GM19372 (cell line): ENCODE measurements around the gene MYLK4.

Experiments used
- ATAC-seq: cut with Tn5 transposase; IDR thresholded peaks from one replicate; pipeline ENCODE4 v1.9.1; 2021; ENCODE audit warnings: mild to moderate bottlenecking, low read depth, moderate library complexity; ENCODE audit not compliant: unreplicated experiment

The MYLK4 gene

GRCh38 chr6:2636672-2637071 lies 114.0 kb downstream of the MYLK4 start:
- no peak for ATAC-seq

- no peak for ATAC-seq
Observed at GRCh38 chr6:2635911-2636310, 114.8 kb downstream of the MYLK4 start.

- ATAC-seq: peak; percentile 84
Observed at GRCh38 chr6:2634139-2634964, 116.4 kb downstream of the MYLK4 start.

- ATAC-seq: no peak
Observed at GRCh38 chr6:2633736-2634135, 117.0 kb downstream of the MYLK4 start.

GRCh38 chr6:2632976-2633584 lies 117.6 kb downstream of the MYLK4 start:
- ATAC-seq: no peak

GRCh38 chr6:2632368-2632767 lies 118.4 kb downstream of the MYLK4 start:
- no peak for ATAC-seq

GRCh38 chr6:2630891-2631571 lies 119.7 kb downstream of the MYLK4 start:
- ATAC-seq: no peak

GRCh38 chr6:2630359-2630758 lies 120.4 kb downstream of the MYLK4 start:
- ATAC-seq: no peak

GRCh38 chr6:2626401-2626800 lies 124.3 kb downstream of the MYLK4 start:
- ATAC-seq: no peak

GRCh38 chr6:2625581-2625980 lies 125.1 kb downstream of the MYLK4 start:
- no peak for ATAC-seq

GRCh38 chr6:2624177-2624576 lies 126.5 kb downstream of the MYLK4 start:
- no peak for ATAC-seq

- no peak for ATAC-seq
Observed at GRCh38 chr6:2623295-2623694, 127.4 kb downstream of the MYLK4 start.

GRCh38 chr6:2622671-2623070 lies 128.1 kb downstream of the MYLK4 start:
- ATAC-seq: no peak

- no peak for ATAC-seq
Observed at GRCh38 chr6:2619651-2620050, 131.1 kb downstream of the MYLK4 start.

- ATAC-seq: no peak
Observed at GRCh38 chr6:2617729-2618128, 133.0 kb downstream of the MYLK4 start.

GRCh38 chr6:2616811-2617210 lies 133.9 kb downstream of the MYLK4 start:
- ATAC-seq: no peak

- ATAC-seq: no peak
Observed at GRCh38 chr6:2615251-2615650, 135.5 kb downstream of the MYLK4 start.

- ATAC-seq: no peak
Observed at GRCh38 chr6:2614846-2615245, 135.9 kb downstream of the MYLK4 start.

- ATAC-seq: no peak
Observed at GRCh38 chr6:2614155-2614554, 136.6 kb downstream of the MYLK4 start.
